Urinary bladder (tissue), 4 donors: ENCODE data around the gene SMARCAL1. TPM values are rescaled to one million over a fixed set of nuclear protein-coding genes. Genes with fewer than 3 reads are reported as not detected.

Source experiments
- DNase-seq: peaks from one replicate; pipeline ENCODE4 v3.0.0-alpha.2; 2015; ENCODE audit errors: extremely low spot score
- H3K27ac ChIP-seq: one replicate; pipeline ENCODE4 v1.5.1; 2013; ENCODE audit warnings: low read depth, mild to moderate bottlenecking, moderate library complexity
- H3K36me3 ChIP-seq: one replicate; pipeline ENCODE4 v1.6.1; 2013; ENCODE audit warnings: mild to moderate bottlenecking, moderate library complexity; ENCODE audit not compliant: insufficient read depth
- H3K4me1 ChIP-seq: one replicate; pipeline ENCODE4 v1.6.1; 2013; ENCODE audit warnings: mild to moderate bottlenecking, moderate library complexity; ENCODE audit not compliant: insufficient read depth
- H3K4me3 ChIP-seq: one replicate; pipeline ENCODE4 v1.5.1; 2013; ENCODE audit warnings: low read depth, low read length
- WGBS: extraction: QIAGEN DNeasy Blood & Tissue Kit; methylation state at CpG from one replicate; pipeline ENCODE4 v1.1.7; 2013; 5-methylcytosine and 5-hydroxymethylcytosine counted together
- polyA plus RNA-seq: library from polyadenylated mRNA; stranded (reverse); fragments of 200-250 nt; gene quantifications from one replicate; pipeline ENCODE4 v1.2.3, GENCODE V29; 2013
- total RNA-seq: library from RNA; depleted of rRNA; stranded (reverse); fragments of >200 nt; gene quantifications from one replicate; pipeline ENCODE4 v1.2.3, GENCODE V29; 2014
- donor health status: healthy with polysubstance abuse.
- donor health status: healthy.

SMARCAL1 gene
- total and polyA plus RNA-seq, 2 donors: 11.1 to 18.9 TPM

DNA sequence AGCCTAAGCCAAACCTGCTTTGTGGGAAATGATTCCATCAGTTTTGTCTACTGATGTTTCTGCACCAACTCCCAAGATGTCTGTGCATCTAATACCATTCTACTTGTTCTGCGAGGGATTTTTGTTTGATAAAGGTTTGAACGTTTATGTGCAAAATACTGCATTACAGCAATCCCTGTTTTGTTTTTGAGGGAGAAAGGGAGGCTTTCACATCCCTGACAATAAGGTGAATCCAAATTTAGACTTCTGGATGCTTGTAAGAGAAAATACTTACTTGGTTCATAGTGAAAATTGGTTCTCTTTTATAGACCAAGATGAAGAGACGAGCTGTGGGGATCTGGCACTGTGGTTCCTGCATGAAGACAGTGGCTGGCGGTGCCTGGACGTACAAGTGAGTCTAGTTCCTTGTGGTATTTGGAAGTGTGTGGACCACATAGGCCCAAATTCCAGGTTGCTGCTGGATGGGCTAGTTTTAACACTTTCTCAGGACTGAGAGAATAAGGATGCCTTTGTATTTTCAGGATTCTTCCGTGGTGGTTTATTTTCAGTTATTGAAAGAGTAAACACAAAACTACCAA is 87.4 kb downstream of the SMARCAL1 start:
- Histone ChIP-seq H3K4me3 (peak overlapping the region; percentile 73), H3K36me3 (peaks cover 2% of the 10 kb centered on the region), H3K4me1 (no peaks in the 10 kb centered on the region), H3K27ac (no peak overlapping the region)
- WGBS: 20% methylated on average over 6 of the region's 6 CpGs
- DNase-seq: no peak

DNA sequence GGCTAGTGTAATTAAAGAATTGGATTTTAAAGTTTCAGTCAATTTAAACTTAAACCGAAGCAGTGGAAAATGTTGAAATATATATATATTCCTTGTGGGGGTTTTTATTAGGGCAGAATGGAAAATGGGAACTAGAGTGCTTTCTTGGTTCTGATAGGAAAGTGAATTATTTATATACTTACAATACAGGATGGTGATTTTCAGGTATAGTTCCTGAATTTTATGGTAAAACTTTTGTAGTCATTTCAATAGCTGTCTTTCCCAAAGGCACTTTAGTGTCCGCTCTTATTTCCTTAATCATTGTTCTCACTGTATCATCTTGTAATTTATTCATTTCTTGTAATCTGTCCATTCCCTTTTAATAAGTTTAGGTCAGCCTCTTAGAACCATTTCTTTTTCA is 88.3 kb downstream of the SMARCAL1 start:
- Histone ChIP-seq H3K4me3 (no peak overlapping the region), H3K36me3 (peaks cover 2% of the 10 kb centered on the region), H3K27ac (no peak overlapping the region), H3K4me1 (no peaks in the 10 kb centered on the region)
- 96% methylated on average over 2 of the region's 2 CpGs for WGBS
- DNase-seq: no peak

DNA sequence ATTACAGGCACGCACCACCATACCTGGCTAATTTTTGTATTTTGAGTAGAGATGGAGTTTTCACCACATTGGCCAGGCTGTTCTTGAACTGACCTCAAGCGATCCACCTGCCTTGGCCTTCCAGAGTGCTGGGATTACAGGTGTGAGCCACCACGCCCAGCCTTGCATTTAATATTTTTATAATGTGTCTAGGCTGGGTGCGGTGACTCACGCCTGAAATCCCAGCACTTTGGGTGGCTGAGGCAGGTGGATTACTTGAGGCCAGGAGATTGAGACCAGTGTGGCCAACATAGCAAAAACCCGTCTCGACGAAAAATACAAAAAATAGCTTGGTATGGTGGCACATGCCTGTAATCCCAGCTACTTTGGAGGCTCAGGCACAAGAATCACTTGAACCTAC is 89.6 kb downstream of the SMARCAL1 start:
- WGBS: 84% methylated on average over 8 of the region's 8 CpGs
- H3K27ac ChIP-seq: no peak overlapping the region
- H3K36me3 ChIP-seq: peaks cover 2% of the 10 kb centered on the region
- H3K4me3 ChIP-seq: no peak overlapping the region
- H3K4me1 ChIP-seq: no peaks in the 10 kb centered on the region
- DNase-seq: no peak

GRCh38 chr2:216502381-216503158 is 90.3 kb downstream of the SMARCAL1 start:
- Histone ChIP-seq H3K4me3 (no peak overlapping the region), H3K27ac (no peak overlapping the region), H3K4me1 (no peaks in the 10 kb centered on the region), H3K36me3 (peaks cover 2% of the 10 kb centered on the region)
- 76% methylated on average over 7 of the region's 7 CpGs for WGBS
- DNase-seq: no peak

DNA sequence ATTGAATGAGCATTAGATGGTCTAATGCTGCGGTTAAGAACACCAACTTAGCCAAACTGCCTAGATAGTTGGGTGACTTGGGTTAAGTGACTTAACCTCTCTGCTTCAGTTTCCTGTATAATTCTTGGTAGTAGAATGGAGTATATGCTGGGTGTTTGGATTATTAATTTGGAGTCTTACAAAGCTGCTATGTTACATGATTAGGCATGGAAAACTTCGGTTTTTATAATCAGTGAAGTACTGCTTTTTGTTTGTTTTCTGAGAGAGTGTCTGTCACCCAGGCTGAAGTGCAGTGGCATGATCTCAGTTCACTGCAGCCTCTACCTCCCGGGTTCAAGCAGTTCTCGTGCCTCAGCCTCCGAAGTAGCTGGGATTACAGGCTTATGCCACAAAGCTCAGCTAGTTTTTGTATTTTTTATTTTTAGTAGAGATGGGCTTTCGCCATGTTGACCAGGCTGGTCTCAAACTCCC is 90.9 kb downstream of the SMARCAL1 start:
- Histone ChIP-seq H3K36me3 (peaks cover 2% of the 10 kb centered on the region), H3K4me1 (no peaks in the 10 kb centered on the region), H3K4me3 (no peak overlapping the region), H3K27ac (no peak overlapping the region)
- WGBS: 87% methylated on average over 6 of the region's 6 CpGs
- DNase-seq: no peak

- H3K4me1 ChIP-seq: no peaks in the 10 kb centered on the region
- WGBS: 63% methylated on average over 5 of the region's 5 CpGs
- no peak overlapping the region for H3K4me3 ChIP-seq
- DNase-seq: no peak
- H3K27ac ChIP-seq: no peak overlapping the region
- peaks cover 2% of the 10 kb centered on the region for H3K36me3 ChIP-seq
Measured at GRCh38 chr2:216503697-216504375, 91.6 kb downstream of the SMARCAL1 start.

- H3K27ac ChIP-seq: no peak overlapping the region
- DNase-seq: no peak
- 39% methylated on average over 1 of the region's 1 CpG for WGBS
- peaks cover 2% of the 10 kb centered on the region for H3K36me3 ChIP-seq
- H3K4me1 ChIP-seq: no peaks in the 10 kb centered on the region
- no peak overlapping the region for H3K4me3 ChIP-seq
Measured at GRCh38 chr2:216504376-216504762, 92.1 kb downstream of the SMARCAL1 start.

DNA sequence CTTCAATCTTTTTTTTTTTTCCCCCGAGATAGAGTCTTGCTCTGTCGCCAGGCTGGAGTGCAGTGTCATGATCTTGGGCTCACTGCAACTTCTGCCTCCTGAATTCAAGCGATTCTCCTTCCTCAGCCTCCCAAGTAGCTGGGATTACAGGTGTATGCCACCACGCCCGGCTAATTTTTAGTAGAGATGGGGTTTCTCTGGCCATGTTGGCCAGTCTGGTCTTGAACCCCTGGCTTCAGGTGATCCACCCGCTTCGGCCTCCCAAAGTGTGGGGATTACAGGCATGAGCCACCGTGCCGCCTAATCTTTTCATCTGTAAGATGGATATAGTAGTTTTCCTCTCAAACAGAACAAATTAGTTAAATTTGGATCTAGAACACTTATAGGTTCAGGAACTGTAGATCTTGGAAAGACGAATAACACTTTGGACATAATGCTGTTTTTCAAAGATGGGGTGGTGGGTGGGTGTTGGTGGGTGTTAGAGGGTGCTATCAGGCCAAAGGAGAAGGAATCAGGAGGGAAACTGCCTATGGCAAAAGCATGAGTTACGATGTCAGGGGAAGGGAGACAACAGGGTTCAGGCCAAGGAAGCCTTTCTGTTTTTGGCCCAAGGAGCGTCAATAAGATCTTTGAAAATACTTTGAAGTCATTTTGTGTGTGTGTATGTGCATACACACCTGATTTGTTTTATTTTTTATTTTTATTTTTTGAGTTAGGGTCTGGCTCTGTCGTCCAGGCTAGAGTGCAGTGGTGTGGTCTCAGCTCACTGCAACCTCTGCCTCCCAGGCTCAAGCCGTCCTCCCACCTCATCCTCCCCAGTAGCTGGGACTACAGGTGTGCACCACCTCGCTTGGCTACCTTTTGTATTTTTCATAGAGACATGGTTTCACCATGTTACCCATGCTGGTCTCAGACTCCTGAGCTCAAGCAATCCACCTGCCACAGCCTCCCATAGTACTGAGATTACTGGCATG is 93.1 kb downstream of the SMARCAL1 start:
- no peak for DNase-seq
- peaks cover 2% of the 10 kb centered on the region for H3K36me3 ChIP-seq
- no peak overlapping the region for H3K27ac ChIP-seq
- 95% methylated on average over 15 of the region's 15 CpGs for WGBS
- H3K4me3 ChIP-seq: no peak overlapping the region
- no peaks in the 10 kb centered on the region for H3K4me1 ChIP-seq

DNA sequence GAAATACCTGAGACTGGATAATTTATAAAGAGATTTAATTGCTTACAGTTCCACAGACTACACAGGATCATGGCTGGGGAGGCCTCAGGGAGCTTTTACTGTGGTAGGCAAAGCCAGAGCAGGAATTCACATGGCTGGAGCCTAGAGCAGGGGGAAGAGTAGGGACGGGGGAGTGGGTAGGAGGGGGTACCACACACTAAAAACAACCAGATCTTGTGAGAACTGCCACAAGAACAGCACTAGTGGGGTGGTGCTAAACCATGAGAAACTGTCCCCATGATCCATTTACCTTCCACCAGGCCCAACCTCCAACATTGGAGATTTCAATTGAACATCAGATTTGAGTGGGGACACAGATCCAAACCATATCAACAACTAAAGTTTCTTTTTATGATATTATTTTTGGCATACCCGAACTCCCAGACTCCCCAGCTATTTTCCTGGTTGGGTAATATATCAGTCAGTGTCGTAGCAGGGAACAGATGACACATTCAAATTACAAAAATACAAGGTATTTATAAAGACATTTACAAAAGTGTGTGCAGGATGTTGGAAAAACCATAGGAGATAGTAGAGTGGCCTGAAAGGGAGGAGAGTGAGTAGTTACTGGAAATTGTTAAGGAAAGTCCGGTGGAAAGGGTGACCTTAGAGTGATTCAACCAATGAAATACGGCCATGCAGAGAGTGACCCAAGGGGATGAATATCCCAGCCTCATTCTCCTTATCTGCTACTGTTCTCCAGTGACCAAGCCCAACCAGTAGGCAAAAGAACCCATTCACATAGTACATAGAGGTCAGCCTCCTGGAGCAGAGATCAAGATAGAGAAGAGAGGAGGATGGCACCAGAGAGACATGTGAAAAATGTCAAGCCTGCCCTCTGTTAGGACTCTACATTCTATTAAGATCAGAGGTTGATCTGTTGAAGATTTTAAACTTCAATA is 95.2 kb downstream of the SMARCAL1 start:
- DNase-seq: no peak
- peaks cover 2% of the 10 kb centered on the region for H3K36me3 ChIP-seq
- WGBS: 88% methylated on average over 5 of the region's 5 CpGs
- H3K4me1 ChIP-seq: no peaks in the 10 kb centered on the region
- H3K4me3 ChIP-seq: no peak overlapping the region
- no peak overlapping the region for H3K27ac ChIP-seq

- H3K27ac ChIP-seq: no peak overlapping the region
- 96% methylated on average over 1 of the region's 1 CpG for WGBS
- H3K36me3 ChIP-seq: no peaks in the 10 kb centered on the region
- H3K4me1 ChIP-seq: no peaks in the 10 kb centered on the region
- DNase-seq: no peak
- no peak overlapping the region for H3K4me3 ChIP-seq
Measured at GRCh38 chr2:216508229-216508628, 95.9 kb downstream of the SMARCAL1 start.

GRCh38 chr2:216516730-216517350 is 104.6 kb downstream of the SMARCAL1 start:
- no peak overlapping the region for H3K4me3 ChIP-seq
- H3K36me3 ChIP-seq: no peaks in the 10 kb centered on the region
- DNase-seq: no peak
- no peaks in the 10 kb centered on the region for H3K4me1 ChIP-seq
- WGBS: 50% methylated on average over 2 of the region's 2 CpGs
- H3K27ac ChIP-seq: no peak overlapping the region
